AG04450 (cell line): ENCODE results near the gene AGMO. TPM values are rescaled to one million over a fixed set of nuclear protein-coding genes. Genes with fewer than 3 reads are reported as not detected.

Experiments used
- CTCF ChIA-PET: fragments of 300-600, 350-600 bp; formaldehyde crosslinking; extraction: SDS; loops from one replicate; lab custom pipeline; 2022; ENCODE audit warnings: antibody characterized with exemption, inconsistent platforms; lab: Charles Lee
- POLR2A ChIA-PET: fragments of 350-600 bp; formaldehyde crosslinking; extraction: SDS; loops from one replicate; lab custom pipeline; 2021; ENCODE audit warnings: antibody characterized with exemption, inconsistent platforms; lab: Yijun Ruan, JAX
- DNase-seq: peaks from one replicate; pipeline ENCODE4 v3.0.0-alpha.2; 2011; ENCODE audit warnings: low read depth, low spot score
- H3K27ac ChIP-seq: one replicate; pipeline ENCODE4 v1.5.1; 2012; ENCODE audit warnings: low read depth, low read length, control low read depth
- H3K27me3 ChIP-seq: one replicate; pipeline ENCODE4 v1.6.0; 2012; ENCODE audit warnings: low read length; ENCODE audit not compliant: control insufficient read depth, insufficient read depth
- H3K4me3 ChIP-seq: 2 replicates; pipeline ENCODE4 v1.5.1; 2011; ENCODE audit warnings: mild to moderate bottlenecking, low read depth, low read length, control low read depth
- H3K9me3 ChIP-seq: 2 replicates; pipeline ENCODE4 v1.5.1; 2012; ENCODE audit warnings: low read length; ENCODE audit not compliant: control insufficient read depth, insufficient read depth
- polyA plus RNA-seq: library from polyadenylated mRNA; depleted of rRNA; stranded (reverse); fragments of >200 nt; gene quantifications from 2 replicates; pipeline ENCODE4 v1.2.3, GENCODE V29; 2011
- TF ChIP-seq, protein P1 (sequence below): IDR thresholded peaks from 2 replicates; pipeline ENCODE4 v1.5.1; 2011; ENCODE audit warnings: low read depth, low read length, control low read depth, inconsistent platforms

AGMO gene
- polyA plus RNA-seq, 1 experiment: 0.10 TPM

DNA sequence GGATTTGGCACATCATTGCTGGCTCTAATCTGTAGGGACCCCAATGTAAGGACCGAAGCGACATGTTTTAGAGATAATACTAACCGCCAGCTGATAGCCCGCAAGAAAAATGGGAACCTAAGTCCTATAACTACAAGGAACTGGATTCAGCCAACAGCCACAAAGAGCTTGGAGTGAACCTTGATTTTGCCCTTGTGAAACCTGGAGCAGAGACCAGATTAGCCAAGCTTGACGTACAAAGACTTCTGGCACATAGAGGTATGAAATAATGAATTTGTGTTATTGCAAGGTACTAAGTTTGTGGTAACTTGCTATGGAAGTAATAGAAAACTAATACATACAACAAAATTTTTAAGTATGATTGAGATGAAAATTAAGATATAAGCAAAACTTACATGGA, 246.9 kb downstream of the AGMO start:
- ChIA-PET POLR2A (no interaction called here), CTCF (interaction anchor here (0.5 to 2.3 kb wide), 4 partner anchors 9 to 752 kb away, joined by 3 to 8 read pairs (median 4); no protein-coding TSS in a partner anchor)
- Histone ChIP-seq H3K4me3 (no peak overlapping the region), H3K27me3 (no peaks in the 10 kb centered on the region), H3K9me3 (no peaks in the 10 kb centered on the region), H3K27ac (no peak overlapping the region)
- TF ChIP-seq, protein P1, sequence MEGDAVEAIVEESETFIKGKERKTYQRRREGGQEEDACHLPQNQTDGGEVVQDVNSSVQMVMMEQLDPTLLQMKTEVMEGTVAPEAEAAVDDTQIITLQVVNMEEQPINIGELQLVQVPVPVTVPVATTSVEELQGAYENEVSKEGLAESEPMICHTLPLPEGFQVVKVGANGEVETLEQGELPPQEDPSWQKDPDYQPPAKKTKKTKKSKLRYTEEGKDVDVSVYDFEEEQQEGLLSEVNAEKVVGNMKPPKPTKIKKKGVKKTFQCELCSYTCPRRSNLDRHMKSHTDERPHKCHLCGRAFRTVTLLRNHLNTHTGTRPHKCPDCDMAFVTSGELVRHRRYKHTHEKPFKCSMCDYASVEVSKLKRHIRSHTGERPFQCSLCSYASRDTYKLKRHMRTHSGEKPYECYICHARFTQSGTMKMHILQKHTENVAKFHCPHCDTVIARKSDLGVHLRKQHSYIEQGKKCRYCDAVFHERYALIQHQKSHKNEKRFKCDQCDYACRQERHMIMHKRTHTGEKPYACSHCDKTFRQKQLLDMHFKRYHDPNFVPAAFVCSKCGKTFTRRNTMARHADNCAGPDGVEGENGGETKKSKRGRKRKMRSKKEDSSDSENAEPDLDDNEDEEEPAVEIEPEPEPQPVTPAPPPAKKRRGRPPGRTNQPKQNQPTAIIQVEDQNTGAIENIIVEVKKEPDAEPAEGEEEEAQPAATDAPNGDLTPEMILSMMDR: no peak
- DNase-seq: no peak

DNA sequence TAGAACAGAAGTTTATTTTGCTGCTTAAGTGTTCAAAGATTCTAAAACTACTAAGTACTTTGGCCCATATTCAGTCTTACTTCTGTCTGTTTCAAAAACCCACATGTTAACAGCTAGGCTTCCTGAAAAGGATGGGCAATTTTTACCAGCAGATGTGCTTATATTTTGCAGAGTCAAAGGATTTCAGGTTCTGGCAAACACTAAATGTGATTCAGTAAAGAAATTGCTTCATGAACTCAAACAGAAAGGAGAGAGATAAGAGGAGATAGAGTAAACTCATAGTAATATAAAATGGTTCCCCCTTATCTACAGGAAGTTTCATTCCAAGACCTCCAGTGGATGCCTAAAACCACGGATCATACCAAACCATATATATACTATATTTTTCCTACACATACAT, 248.5 kb downstream of the AGMO start:
- H3K27ac ChIP-seq: no peak overlapping the region
- ChIA-PET POLR2A (no interaction called here), CTCF (interaction anchor here (0.6 to 2.3 kb wide), 4 partner anchors 9 to 407 kb away, joined by 4 to 8 read pairs (median 4); no protein-coding TSS in a partner anchor)
- TF ChIP-seq, protein P1: no peak
- no peaks in the 10 kb centered on the region for H3K27me3 ChIP-seq
- H3K9me3 ChIP-seq: no peaks in the 10 kb centered on the region
- no peak for DNase-seq
- no peak overlapping the region for H3K4me3 ChIP-seq

DNA sequence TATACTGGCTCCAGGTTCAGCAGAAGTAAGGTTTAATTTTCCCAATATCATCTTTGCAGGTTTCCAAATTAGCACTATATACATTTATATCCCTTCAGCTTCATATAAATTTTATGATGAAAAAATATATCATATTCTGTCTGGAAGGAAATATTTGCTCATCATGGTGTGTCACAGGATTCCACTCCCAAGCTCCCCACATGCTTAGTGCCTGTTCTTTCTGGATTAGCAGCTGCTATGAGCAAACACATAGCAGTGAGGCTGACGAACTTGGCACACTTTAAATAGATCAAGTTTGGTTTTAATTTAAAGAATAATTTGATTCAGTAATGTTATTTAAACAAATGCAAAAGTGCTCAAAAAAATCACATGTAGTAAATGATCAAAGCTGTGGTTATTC, 251.9 kb downstream of the AGMO start:
- TF ChIP-seq, protein P1: no peak
- ChIA-PET CTCF (interaction anchor here (0.8 to 1.5 kb wide), 2 partner anchors 29 to 411 kb away, joined by 3 to 6 read pairs; no protein-coding TSS in a partner anchor), POLR2A (no interaction called here)
- H3K9me3 ChIP-seq: no peaks in the 10 kb centered on the region
- no peaks in the 10 kb centered on the region for H3K27me3 ChIP-seq
- H3K4me3 ChIP-seq: no peak overlapping the region
- no peak for DNase-seq
- no peak overlapping the region for H3K27ac ChIP-seq

DNA sequence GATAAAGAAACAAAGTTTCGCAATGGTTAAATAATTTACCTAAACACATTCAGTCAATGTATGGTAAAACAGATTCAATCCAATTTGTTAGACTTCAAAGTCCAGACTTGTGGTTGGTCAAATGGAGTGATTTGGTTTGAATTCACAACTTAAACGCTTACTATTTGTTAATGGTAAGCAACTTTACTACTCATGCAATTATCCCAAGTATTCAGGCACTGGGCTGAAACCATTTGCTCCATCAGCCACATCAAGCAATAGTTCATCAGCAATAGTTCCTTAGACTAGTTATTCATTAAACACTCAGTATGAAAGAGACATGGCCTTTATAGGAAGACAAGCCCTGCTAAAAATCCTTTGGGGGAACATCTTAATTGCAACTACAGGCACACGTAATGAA, 253.0 kb downstream of the AGMO start:
- no peak for DNase-seq
- ChIA-PET POLR2A (no interaction called here), CTCF (no interaction called here)
- Histone ChIP-seq H3K9me3 (no peaks in the 10 kb centered on the region), H3K4me3 (no peak overlapping the region), H3K27me3 (no peaks in the 10 kb centered on the region), H3K27ac (no peak overlapping the region)
- TF ChIP-seq, protein P1: no peak

DNA sequence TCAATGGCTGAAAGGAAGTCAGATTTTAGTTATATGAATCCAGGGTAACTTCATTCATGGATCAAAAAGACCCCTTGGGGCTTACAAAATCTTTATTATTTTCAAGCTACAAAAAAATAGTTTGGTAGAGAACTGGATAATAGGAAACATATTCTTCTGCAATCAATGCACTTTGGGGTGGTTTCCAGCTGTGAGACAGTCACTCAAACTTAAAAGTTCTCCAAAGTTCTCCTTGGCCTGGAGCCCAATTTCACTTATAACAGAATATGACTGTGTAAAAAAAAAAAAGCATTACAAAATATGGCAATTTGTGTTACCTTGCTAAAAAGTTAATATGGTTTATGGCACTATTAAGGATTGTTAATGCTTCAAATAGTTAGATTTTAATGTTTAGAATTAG, 255.5 kb downstream of the AGMO start:
- Histone ChIP-seq H3K4me3 (no peak overlapping the region), H3K27ac (no peak overlapping the region), H3K9me3 (no peaks in the 10 kb centered on the region), H3K27me3 (no peaks in the 10 kb centered on the region)
- ChIA-PET CTCF (interaction anchor here (0.9 to 1.0 kb wide), 2 partner anchors 415 to 765 kb away, joined by 3 read pairs; no protein-coding TSS in a partner anchor), POLR2A (no interaction called here)
- no peak for DNase-seq
- TF ChIP-seq, protein P1: no peak
